HG03457 (cell line): ENCODE data around the gene PERM1.
"Not testable (repeated sequence)": the region's sequence is repeated elsewhere in the genome, so short reads cannot be mapped to it uniquely, and the experiment has no call there.

Source experiments
- ATAC-seq: cut with Tn5 transposase; IDR thresholded peaks from one replicate; pipeline ENCODE4 v1.9.1; 2021; ENCODE audit warnings: moderate number of reproducible peaks; ENCODE audit not compliant: unreplicated experiment

Gene PERM1

DNA sequence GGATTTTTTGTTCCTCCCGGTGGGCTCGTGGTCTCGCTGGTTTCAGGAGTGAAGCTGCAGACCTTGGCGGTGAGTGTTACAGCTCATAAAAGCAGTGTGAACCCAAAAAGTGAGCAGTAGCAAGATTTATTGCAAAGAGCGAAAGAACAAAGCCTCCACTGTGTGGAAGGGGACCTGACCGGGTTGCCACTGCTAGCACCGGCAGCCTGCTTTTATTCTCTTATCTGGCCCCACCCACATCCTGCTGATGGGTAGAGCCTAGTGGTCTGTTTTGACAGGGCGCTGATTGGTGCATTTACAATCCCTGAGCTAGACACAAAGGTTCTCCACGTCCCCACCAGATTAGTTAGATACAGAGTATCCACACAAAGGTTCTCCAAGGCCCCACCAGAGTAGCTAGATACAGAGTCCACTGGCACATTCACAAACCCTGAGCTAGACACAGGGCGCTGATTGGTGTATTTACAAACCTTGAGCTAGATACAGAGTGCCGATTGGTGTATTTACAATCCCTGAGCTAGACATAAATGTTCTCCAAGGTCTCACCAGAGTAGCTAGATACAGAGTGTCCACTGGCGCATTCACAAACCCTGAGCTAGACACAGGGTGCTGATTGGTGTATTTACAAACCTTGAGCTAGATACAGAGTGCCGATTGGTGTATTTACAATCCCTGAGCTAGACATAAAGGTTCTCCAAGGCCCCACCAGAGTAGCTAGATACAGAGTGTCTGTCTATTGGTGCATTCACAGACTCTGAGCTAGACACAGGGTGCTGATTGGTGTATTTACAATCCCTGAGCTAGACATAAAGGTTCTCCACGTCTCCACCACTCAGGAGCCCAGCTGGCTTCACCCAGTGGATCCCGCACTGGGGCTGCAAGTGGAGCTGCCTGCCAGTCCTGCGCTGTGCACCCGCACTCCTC lies 35.8 kb upstream of the PERM1 start:
- ATAC-seq, result not testable (repeated sequence)

DNA sequence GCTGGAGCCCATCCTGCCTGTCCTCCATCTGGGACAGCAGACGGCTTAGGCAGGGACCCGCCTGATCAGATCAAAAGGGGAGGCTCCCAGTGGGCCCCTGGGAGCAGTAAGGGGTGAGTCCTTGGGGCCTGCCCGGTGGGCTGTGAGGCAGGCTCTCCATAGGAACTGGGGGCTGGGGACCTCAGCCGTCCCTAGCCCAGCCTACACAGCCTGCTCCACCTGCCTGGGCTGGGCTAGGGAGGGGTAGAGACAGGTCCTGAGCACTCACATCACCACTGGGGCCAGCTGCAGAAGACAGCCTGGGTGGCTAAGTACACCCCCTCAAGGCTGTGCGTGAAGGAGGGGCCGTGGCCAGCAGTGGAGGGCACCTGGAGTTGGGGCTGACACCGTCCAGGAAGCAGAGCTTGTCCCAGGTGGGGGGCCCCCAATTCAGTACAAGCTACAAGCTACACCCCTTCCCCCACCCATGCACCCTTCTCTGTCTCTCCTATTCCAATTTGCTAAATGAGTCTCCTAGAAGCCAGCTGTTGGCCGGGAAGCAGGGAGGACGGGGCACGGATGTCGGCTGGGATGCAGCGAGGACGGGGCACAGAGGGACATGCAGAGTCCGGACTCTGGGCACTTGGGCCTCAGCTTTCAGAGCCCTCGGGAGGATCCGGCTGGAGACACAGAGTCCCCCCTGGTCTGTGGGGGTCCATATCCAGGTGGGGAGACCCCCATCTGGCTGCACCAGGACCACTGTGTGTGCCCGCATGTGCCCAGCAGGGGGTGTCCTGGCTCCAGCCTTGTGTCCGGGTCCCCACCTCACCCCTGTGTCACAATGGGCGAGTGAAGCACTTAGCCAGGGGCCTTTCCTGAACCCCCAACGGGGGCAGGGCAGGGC lies 33.1 kb upstream of the PERM1 start:
- ATAC-seq, result no peak

DNA sequence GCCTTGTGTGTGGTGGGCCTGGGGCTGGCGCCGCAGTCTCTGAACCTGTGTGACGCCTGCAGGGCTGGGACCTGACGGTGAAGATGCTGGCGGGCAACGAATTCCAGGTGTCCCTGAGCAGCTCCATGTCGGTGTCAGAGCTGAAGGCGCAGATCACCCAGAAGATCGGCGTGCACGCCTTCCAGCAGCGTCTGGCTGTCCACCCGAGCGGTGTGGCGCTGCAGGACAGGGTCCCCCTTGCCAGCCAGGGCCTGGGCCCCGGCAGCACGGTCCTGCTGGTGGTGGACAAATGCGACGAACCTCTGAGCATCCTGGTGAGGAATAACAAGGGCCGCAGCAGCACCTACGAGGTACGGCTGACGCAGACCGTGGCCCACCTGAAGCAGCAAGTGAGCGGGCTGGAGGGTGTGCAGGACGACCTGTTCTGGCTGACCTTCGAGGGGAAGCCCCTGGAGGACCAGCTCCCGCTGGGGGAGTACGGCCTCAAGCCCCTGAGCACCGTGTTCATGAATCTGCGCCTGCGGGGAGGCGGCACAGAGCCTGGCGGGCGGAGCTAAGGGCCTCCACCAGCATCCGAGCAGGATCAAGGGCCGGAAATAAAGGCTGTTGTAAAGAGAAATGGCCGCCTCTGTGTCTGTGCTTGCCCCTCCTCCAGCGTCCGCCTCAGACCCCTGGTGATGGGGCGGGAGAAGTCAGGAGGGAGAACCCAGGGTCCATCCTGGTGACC lies 32.2 kb upstream of the PERM1 start:
- ATAC-seq, result no peak

DNA sequence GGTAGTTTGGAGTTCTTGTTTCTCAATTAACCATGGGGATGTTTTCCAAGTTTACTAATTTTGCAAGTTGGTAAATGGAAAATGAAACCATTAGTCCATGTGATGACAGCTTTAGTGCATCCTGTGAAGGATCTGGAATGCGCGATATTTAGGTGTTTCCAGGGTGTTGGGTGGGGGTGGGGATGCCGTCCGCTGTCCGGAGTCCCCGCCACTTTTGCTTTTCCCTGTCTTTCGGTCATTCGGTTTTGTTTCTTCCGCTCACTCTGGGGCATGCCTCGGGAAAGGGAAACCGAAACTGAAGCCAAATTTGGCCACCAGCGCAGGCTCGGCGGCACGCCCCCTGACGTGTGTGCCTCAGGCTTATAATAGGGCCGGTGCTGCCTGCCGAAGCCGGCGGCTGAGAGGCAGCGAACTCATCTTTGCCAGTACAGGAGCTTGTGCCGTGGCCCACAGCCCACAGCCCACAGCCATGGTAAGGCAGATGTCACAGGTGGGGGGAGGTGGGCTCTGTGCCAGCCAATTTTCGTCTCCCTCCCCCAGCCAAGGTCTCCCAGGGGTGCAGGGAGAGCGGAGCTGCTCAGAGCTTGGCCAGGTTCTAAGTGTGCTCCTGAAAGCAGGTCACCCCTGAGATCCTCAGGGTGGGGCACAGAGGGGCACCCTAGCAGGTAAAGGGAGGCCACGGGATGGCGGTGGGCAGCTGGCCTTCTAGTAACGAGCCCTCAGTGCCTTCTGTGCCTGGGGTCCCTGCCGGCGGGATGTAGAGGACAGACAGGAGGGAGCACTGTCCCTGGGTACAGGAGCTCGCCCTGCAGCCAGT lies 31.4 kb upstream of the PERM1 start, which contains the start of gene ISG15:
Gene ISG15 (plus strand): TSS at position 393 of the 817 bp plus-strand sequence. CDS start 77 bp downstream, at position 470.
- ATAC-seq, result peak; percentile 57

DNA sequence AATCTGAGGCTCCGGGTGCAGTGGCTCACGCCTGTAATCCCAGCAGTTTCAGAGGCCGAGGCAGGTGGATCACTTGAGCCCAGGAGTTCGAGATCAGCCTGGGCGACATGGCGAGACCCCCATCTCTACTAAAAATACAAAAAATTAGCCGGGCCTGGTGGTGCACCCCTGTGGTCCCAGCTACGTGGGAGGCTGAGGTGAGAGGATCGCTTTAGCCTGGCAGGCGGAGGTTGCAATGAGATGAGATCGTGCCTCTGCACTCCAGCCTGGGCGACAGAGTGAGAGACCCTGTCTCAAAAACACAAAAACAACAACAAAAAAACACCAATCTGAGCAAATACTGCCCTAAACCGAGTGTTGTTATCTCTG lies 30.8 kb upstream of the PERM1 start:
- ATAC-seq, result not testable (repeated sequence)

- ATAC-seq, result no peak
Observed at GRCh38 chr1:1011396-1011949, 29.6 kb upstream of the PERM1 start.

DNA sequence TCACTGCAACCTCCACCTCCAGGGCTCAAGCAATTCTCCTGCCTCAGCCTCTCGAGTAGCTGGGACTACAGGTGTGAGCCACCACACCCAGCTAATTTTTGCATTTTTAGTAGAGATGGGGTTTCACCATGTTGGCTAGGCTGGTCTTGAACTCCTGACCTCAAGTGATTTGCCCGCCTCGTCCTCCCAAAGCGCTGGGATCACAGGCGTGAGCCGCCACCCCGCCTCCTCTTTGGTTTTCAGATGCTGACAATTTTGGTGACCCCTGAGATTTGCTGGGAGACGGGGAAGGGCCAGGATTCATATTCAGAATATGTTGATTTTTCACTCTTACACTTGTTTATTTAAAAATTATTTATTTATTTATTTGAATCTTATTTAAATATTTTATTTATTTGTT lies 28.2 kb upstream of the PERM1 start:
- not testable (repeated sequence) for ATAC-seq

DNA sequence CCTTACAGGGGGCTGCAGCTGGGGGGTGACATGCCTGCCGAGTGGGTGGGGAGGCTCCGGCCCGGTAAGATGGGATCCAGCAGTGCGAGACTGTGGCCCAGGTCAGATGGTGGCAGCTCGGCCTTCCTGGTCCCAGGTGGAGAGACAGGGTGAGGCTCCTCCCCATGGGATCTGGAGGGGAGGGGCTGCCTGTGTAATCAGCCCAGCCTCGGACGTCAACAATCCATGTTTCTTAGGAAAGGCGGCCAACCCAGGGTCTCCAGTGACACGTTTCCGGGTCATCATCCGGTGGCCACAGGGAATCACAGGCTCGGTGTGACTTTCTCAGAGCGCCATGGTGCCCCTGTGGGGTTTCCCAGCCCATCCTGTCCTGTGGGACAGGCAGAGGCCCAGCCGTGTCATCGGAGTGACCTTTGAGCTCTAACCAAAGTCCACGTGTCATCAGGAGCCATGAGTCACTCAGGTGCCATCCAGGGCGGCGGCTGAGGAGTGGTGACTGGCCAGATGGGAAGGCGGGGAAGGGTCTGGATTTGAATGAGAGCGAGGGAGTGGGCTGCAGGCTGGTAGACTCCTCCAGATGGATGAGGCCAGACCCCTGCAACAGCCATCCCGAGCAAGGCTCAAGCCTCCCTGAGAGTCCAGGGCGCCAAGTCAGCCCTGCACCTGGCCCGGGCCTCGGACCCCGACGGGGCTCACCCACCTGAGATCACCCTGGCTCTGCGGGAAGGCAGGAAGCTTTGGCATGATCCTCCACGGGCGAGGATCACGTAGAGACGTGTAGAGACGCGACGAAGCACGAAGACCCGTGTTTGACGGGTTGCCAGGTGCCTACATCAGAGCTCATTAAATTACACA lies 24.6 kb upstream of the PERM1 start:
- ATAC-seq, result no peak

- ATAC-seq, result no peak
Observed at GRCh38 chr1:1005774-1006304, 23.9 kb upstream of the PERM1 start.

DNA sequence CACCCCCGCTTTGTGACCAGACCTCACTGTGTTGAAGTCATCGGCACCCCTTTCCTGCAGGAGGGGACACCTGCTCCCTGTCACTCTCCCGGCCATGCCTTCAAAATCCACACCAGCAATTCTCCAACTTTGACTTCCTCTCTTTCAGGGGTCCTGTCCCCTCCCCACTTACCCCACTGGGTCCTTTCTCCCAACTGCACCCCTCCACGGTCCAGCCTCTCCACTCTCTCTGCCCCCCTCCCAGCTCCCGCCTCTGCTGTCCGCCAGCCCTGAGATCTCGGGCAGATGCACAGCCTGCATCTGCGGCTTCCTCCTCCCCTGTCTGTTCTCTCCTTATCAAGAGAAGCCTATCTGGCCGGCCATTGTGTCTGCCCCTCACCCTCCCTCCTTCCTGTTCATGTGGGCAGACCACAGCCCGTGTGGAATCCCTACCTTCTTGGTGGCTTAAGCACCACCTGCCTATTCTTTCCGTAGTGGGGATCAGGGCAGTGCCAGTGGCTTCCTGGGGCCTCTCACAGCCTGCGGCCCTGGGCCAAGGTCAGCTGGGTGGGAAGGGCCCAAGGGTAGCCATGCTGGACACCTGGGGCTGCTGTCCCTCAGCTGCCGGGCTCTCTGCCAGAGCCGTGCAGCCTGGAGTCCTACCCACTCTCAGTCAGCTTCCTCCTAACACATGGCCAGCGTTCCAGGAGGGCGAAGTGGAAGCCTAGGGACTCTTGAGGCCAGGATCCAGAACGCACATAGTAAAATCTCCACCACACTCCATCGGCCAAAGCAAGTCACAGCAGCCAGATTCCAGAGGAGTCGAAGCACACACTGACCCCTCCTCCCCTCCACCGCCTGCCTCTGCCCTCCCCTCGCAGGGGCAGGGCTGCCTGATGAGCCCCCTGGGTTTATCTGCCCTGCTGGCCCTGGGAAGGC lies 23.1 kb upstream of the PERM1 start:
- no peak for ATAC-seq

DNA sequence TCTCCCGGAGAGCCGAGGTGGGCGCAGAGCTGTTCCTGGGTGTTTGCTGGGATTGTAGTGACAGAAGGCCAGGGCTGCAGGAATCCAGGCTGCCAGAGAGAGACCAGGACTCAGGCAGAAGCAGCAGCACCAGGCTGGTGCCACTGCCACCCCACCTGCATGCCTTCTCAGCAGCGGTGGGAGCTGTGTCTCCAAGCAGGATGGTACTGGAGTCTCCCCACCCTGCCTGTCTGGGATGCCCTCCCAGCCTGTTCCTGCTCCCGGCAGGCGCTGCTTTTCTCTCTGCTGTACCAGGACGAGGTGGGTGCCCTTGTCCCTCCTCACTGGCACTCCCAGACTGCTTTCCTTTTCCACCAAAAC lies 22.5 kb upstream of the PERM1 start:
- ATAC-seq, result no peak

- ATAC-seq, result no peak
Observed at GRCh38 chr1:1003618-1004419, 21.9 kb upstream of the PERM1 start.

- ATAC-seq, result no peak
Observed at GRCh38 chr1:1001057-1001783, 19.3 kb upstream of the PERM1 start.

DNA sequence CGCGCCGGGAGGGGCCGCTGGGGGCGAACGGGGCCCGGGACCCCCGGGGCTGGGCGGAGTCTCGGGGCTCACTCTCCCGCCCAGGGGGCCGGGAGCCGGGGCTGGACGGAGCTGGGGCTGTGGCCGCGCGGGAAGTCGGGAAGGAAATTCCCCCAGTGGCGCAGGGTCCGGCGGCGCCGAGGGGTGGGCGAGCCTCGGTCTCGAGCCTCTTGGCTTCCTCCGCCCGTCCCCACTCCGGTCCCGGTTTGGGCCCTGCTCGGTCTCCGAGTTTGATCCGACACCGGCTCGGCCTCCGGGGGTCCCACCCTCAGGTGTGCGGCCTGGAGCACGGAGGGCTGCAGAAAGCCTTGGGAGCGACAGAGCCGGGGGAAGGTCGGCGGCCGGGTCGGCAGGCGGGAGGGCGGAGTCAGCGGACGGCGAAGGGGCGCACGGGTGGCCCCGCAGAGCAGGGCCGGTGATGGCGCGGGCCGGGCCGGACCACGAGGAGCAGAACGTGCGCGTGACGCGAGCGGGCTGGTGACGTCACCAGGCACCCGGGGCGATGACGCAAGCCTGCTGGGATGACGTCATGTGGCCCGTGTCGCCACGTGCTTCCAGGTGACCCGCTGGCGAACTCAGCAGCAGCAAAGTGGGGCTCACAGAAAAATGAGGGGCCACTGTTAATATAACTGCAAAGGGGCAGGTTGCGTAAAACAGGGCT lies 18.6 kb upstream of the PERM1 start:
- ATAC-seq, result no peak

- ATAC-seq, result no peak
Observed at GRCh38 chr1:999725-1000356, 17.9 kb upstream of the PERM1 start, which contains the start of gene HES4. Gene HES4, minus strand, starts transcription at chr1:1000097. Its CDS starts 124 bp downstream, at chr1:999973.
